ENCODE data around the gene KIAA0930. TPM values are rescaled to one million over a fixed set of nuclear protein-coding genes. Genes with fewer than 3 reads are reported as not detected.
"Not testable (repeated sequence)": the region's sequence is repeated elsewhere in the genome, so short reads cannot be mapped to it uniquely, and the experiment has no call there.

Gene KIAA0930
- polyA plus RNA-seq (2013, experiment 1 of 4) = 37.0 TPM
- 36.3 TPM for polyA plus RNA-seq (2013, experiment 2 of 4)
- polyA plus RNA-seq (2013, experiment 3 of 4) = 27.5 TPM
- polyA plus RNA-seq (2013, experiment 4 of 4) = 31.5 TPM

GRCh38 chr22:45240810-45241631 is at the start of gene KIAA0930:
KIAA0930 (minus strand) TSS chr22:45240894; CDS start chr22:45240703, 191 bp downstream.
- WGBS, 2 experiments = 2 to 3% methylated on average over 61 to 66 of the region's 66 CpGs
- Histone ChIP-seq H3K4me1 (ENCODE audit: control insufficient read depth, insufficient read depth, low read length) (peaks cover 17% of the 10 kb centered on the region), H3K4me3 (ENCODE audit: insufficient read depth, low read depth, low read length) (peak within 1 kb of the TSS; percentile 52), H3K27ac (ENCODE audit: insufficient read depth, low read depth, low read length, poor library complexity, severe bottlenecking) (no peak within 1 kb of the TSS), H3K9me3 (ENCODE audit: control insufficient read depth, low read length) (no peaks in the 10 kb centered on the region), H3K27me3 (ENCODE audit: control insufficient read depth, insufficient read depth, low read length, poor library complexity, severe bottlenecking) (peaks cover 22% of the 10 kb centered on the region), H3K36me3 (ENCODE audit: control insufficient read depth, insufficient read depth, low read length) (no peaks in the 10 kb centered on the region)

DNA sequence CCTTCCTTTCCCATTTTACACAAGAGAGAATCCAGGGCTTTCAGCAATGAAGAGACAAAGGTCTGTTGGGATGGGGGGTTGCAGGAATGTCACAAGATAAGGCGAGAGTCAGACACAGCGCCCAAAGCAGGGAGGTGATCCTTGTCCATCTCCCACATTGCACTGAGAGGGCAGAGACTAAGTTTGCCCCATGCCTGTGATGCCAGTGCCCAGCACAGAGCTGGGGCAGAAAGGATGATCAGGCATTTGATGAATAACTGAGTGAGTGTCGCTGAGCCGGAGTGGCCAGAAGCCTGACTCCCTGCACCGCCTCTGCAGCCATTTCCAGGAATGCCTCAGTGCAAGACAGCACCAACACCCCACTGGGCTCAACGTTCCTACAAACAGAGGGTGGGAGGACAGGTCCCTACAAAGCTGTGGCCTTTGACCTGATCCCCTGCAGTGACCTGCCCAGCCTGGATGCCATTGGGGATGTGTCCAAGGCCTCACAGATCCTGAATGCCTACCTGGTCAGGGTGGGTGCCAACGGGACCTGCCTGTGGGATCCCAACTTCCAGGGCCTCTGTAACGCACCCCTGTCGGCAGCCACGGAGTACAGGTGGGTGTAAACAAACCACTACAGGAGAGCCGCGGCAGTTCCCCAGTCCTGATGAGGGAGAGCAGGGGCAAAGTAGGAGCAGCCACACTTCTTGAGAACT is 46.3 kb upstream of the KIAA0930 start:
- Histone ChIP-seq H3K27ac (ENCODE audit: insufficient read depth, low read depth, low read length, poor library complexity, severe bottlenecking) (no peak overlapping the region), H3K27me3 (ENCODE audit: control insufficient read depth, insufficient read depth, low read length, poor library complexity, severe bottlenecking) (peaks cover 45% of the 10 kb centered on the region), H3K4me3 (ENCODE audit: insufficient read depth, low read depth, low read length) (no peak overlapping the region), H3K9me3 (ENCODE audit: control insufficient read depth, low read length) (no peaks in the 10 kb centered on the region), H3K36me3 (ENCODE audit: control insufficient read depth, insufficient read depth, low read length) (no peaks in the 10 kb centered on the region), H3K4me1 (ENCODE audit: control insufficient read depth, insufficient read depth, low read length) (peaks cover 16% of the 10 kb centered on the region)
- 79 to 84% methylated on average over 12 of the region's 12 CpGs for WGBS, 2 experiments

- Histone ChIP-seq H3K27me3 (ENCODE audit: control insufficient read depth, insufficient read depth, low read length, poor library complexity, severe bottlenecking) (peaks cover 50% of the 10 kb centered on the region), H3K4me1 (ENCODE audit: control insufficient read depth, insufficient read depth, low read length) (peaks cover 15% of the 10 kb centered on the region), H3K4me3 (ENCODE audit: insufficient read depth, low read depth, low read length) (peak overlapping the region; percentile 34), H3K36me3 (ENCODE audit: control insufficient read depth, insufficient read depth, low read length) (no peaks in the 10 kb centered on the region), H3K27ac (ENCODE audit: insufficient read depth, low read depth, low read length, poor library complexity, severe bottlenecking) (no peak overlapping the region), H3K9me3 (ENCODE audit: control insufficient read depth, low read length) (no peaks in the 10 kb centered on the region)
- whole genome bisulfite sequencing, 2 experiments = 40 to 41% methylated on average over 16 of the region's 16 CpGs
Measured at GRCh38 chr22:45285263-45286058, 44.8 kb upstream of the KIAA0930 start.

DNA sequence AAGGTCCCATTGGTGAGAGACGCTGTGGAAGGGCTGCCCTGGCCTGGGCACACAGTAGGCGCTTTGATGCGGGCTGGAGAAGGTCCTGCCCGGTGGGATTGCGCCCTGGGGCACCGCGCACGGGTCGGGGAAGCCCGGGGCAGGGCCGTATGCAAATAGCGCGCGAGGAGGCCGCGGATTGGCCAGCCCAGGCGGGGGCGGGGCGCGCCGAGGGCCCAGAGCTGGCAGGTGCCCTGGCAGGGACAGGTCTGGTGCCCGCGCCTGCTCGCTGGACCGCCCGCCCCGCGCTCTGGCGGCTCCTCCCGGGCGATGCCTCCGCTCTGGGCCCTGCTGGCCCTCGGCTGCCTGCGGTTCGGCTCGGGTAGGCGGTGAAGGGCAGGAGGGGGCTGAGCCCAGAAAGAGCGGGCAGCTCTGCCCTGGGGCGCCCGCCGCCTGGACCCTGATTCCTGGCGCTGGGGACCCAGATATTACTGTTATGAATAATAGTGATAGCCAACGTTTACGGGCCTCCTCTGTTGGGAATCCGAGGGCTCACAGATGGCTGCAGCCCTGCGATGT is 44.1 kb upstream of the KIAA0930 start, which contains the start of gene UPK3A:
Gene UPK3A, plus strand, starts transcription at position 245 of the 558 bp plus-strand sequence. Its CDS starts 65 bp downstream, at position 310.
- Histone ChIP-seq H3K27ac (ENCODE audit: insufficient read depth, low read depth, low read length, poor library complexity, severe bottlenecking) (no peak within 1 kb of the TSS), H3K4me3 (ENCODE audit: insufficient read depth, low read depth, low read length) (peak within 1 kb of the TSS; percentile 34)

DNA sequence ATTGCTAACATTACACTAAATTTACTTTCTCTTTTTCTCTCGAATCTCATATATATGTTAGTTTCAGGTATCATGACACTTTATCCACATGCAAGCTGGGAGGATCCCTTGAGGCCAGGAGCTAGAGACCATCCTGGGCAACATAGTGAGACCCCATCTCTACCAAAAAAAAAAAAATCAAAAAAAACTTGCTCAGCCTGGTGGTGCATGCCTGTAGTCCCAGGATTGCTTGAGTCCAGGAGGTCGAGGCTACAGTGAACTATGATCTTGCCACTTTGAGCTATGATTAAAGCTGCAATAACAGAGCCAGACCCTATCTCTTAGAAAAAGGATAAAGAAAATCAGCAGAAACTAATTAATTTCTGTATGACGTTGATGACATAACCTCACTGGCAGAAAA is 40.3 kb upstream of the KIAA0930 start:
- H3K27me3 ChIP-seq (ENCODE audit: control insufficient read depth, insufficient read depth, low read length, poor library complexity, severe bottlenecking) = peaks cover 45% of the 10 kb centered on the region
- no peak overlapping the region for H3K4me3 ChIP-seq (ENCODE audit: insufficient read depth, low read depth, low read length)
- H3K9me3 ChIP-seq (ENCODE audit: control insufficient read depth, low read length) = no peaks in the 10 kb centered on the region
- 88 to 94% methylated on average over 3 of the region's 3 CpGs for WGBS, 2 experiments
- peaks cover 9% of the 10 kb centered on the region for H3K4me1 ChIP-seq (ENCODE audit: control insufficient read depth, insufficient read depth, low read length)
- no peaks in the 10 kb centered on the region for H3K36me3 ChIP-seq (ENCODE audit: control insufficient read depth, insufficient read depth, low read length)
- no peak overlapping the region for H3K27ac ChIP-seq (ENCODE audit: insufficient read depth, low read depth, low read length, poor library complexity, severe bottlenecking)

More for the DNA sequence above, 44.1 kb upstream of the KIAA0930 start, which contains the start of gene UPK3A:
- WGBS, 2 experiments = 12 to 14% methylated on average over 46 of the region's 46 CpGs
- Histone ChIP-seq H3K27me3 (ENCODE audit: control insufficient read depth, insufficient read depth, low read length, poor library complexity, severe bottlenecking) (peaks cover 50% of the 10 kb centered on the region), H3K4me1 (ENCODE audit: control insufficient read depth, insufficient read depth, low read length) (peaks cover 9% of the 10 kb centered on the region), H3K9me3 (ENCODE audit: control insufficient read depth, low read length) (no peaks in the 10 kb centered on the region), H3K36me3 (ENCODE audit: control insufficient read depth, insufficient read depth, low read length) (no peaks in the 10 kb centered on the region)

GRCh38 chr22:45280587-45280980 is 39.9 kb upstream of the KIAA0930 start:
- WGBS, 2 experiments = 94 to 95% methylated on average over 3 of the region's 3 CpGs
- H3K27ac ChIP-seq (ENCODE audit: insufficient read depth, low read depth, low read length, poor library complexity, severe bottlenecking) = no peak overlapping the region
- no peak overlapping the region for H3K4me3 ChIP-seq (ENCODE audit: insufficient read depth, low read depth, low read length)
- H3K36me3 ChIP-seq (ENCODE audit: control insufficient read depth, insufficient read depth, low read length) = no peaks in the 10 kb centered on the region
- H3K9me3 ChIP-seq (ENCODE audit: control insufficient read depth, low read length) = no peaks in the 10 kb centered on the region
- peaks cover 8% of the 10 kb centered on the region for H3K4me1 ChIP-seq (ENCODE audit: control insufficient read depth, insufficient read depth, low read length)
- peaks cover 41% of the 10 kb centered on the region for H3K27me3 ChIP-seq (ENCODE audit: control insufficient read depth, insufficient read depth, low read length, poor library complexity, severe bottlenecking)

DNA sequence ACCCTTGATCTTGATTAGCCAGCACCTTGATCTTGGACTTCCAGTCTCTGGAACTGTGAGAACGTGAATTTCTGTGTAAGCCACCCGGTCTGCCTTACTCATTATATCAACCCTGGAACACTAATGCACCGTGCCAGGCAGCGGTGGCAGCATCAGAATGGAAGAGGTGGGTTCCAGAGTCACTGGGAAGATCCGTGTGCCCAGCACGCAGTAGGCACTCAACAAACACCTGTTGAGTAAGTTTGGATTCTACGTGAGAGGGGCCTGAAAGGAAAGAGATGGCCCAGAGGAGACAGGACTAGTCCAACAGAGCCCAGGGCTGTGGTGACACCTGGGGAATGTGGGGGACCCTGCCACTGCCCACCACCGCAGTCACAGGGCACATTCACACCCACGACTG is 37.4 kb upstream of the KIAA0930 start:
- H3K27ac ChIP-seq (ENCODE audit: insufficient read depth, low read depth, low read length, poor library complexity, severe bottlenecking) = no peak overlapping the region
- H3K4me1 ChIP-seq (ENCODE audit: control insufficient read depth, insufficient read depth, low read length) = no peaks in the 10 kb centered on the region
- no peaks in the 10 kb centered on the region for H3K36me3 ChIP-seq (ENCODE audit: control insufficient read depth, insufficient read depth, low read length)
- WGBS, 2 experiments = 92 to 95% methylated on average over 9 of the region's 9 CpGs
- H3K4me3 ChIP-seq (ENCODE audit: insufficient read depth, low read depth, low read length) = no peak overlapping the region
- H3K27me3 ChIP-seq (ENCODE audit: control insufficient read depth, insufficient read depth, low read length, poor library complexity, severe bottlenecking) = peaks cover 16% of the 10 kb centered on the region
- H3K9me3 ChIP-seq (ENCODE audit: control insufficient read depth, low read length) = no peaks in the 10 kb centered on the region

- not testable (repeated sequence) for H3K4me1 ChIP-seq (ENCODE audit: control insufficient read depth, insufficient read depth, low read length); H3K27ac ChIP-seq (ENCODE audit: insufficient read depth, low read depth, low read length, poor library complexity, severe bottlenecking); H3K9me3 ChIP-seq (ENCODE audit: control insufficient read depth, low read length); H3K4me3 ChIP-seq (ENCODE audit: insufficient read depth, low read depth, low read length); H3K36me3 ChIP-seq (ENCODE audit: control insufficient read depth, insufficient read depth, low read length)
- H3K27me3 ChIP-seq (ENCODE audit: control insufficient read depth, insufficient read depth, low read length, poor library complexity, severe bottlenecking) = peaks cover 12% of the 10 kb centered on the region
- WGBS, 2 experiments = 88 to 91% methylated on average over 7 of the region's 7 CpGs
Measured at GRCh38 chr22:45277720-45278119, 37.0 kb upstream of the KIAA0930 start.

GRCh38 chr22:45276507-45277105 is 35.9 kb upstream of the KIAA0930 start:
- no peaks in the 10 kb centered on the region for H3K36me3 ChIP-seq (ENCODE audit: control insufficient read depth, insufficient read depth, low read length)
- 85% methylated on average over 12 of the region's 12 CpGs for WGBS, 2 experiments

More at GRCh38 chr22:45276507-45277105, 35.9 kb upstream of the KIAA0930 start:
- no peaks in the 10 kb centered on the region for H3K9me3 ChIP-seq (ENCODE audit: control insufficient read depth, low read length)
- no peak overlapping the region for H3K4me3 ChIP-seq (ENCODE audit: insufficient read depth, low read depth, low read length)
- H3K4me1 ChIP-seq (ENCODE audit: control insufficient read depth, insufficient read depth, low read length) = no peaks in the 10 kb centered on the region
- peaks cover under 1% of the 10 kb centered on the region for H3K27me3 ChIP-seq (ENCODE audit: control insufficient read depth, insufficient read depth, low read length, poor library complexity, severe bottlenecking)
- no peak overlapping the region for H3K27ac ChIP-seq (ENCODE audit: insufficient read depth, low read depth, low read length, poor library complexity, severe bottlenecking)
